ENCODE data around the gene TC2N.
"Not testable (repeated sequence)": the region's sequence is repeated elsewhere in the genome, so short reads cannot be mapped to it uniquely, and the experiment has no call there.

Gene TC2N

GRCh38 chr14:91869556-91869955, 2.2 kb upstream of the TC2N start:
- FAIRE-seq (no peak), DNase-seq (ENCODE audit: insufficient read length, low spot score) (no peak)
- TF ChIP-seq POLR2A (IDR thresholded peaks at IDR 0.05; ENCODE audit: low read depth, low read length): no peak

GRCh38 chr14:91866511-91867295, 633 bp downstream of the TC2N start:
- no peak for DNase-seq (ENCODE audit: insufficient read length, low spot score)
- no peak for FAIRE-seq
- TF ChIP-seq POLR2A (IDR thresholded peaks at IDR 0.05; ENCODE audit: low read depth, low read length): no peak

- DNase-seq (ENCODE audit: insufficient read length, low spot score) (no peak), FAIRE-seq (no peak)
- TF ChIP-seq POLR2A (IDR thresholded peaks at IDR 0.05; ENCODE audit: low read depth, low read length): no peak
These were observed 1.3 kb downstream of the TC2N start for GRCh38 chr14:91866061-91866460.

GRCh38 chr14:91862417-91862816, 4.9 kb downstream of the TC2N start:
- TF ChIP-seq POLR2A (IDR thresholded peaks at IDR 0.05; ENCODE audit: low read depth, low read length): no peak
- no peak for DNase-seq (ENCODE audit: insufficient read length, low spot score)
- no peak for FAIRE-seq

GRCh38 chr14:91861091-91861490, 6.2 kb downstream of the TC2N start:
- DNase-seq (ENCODE audit: insufficient read length, low spot score) (no peak), FAIRE-seq (no peak)
- no peak for TF ChIP-seq POLR2A (IDR thresholded peaks at IDR 0.05; ENCODE audit: low read depth, low read length)

- FAIRE-seq (no peak), DNase-seq (ENCODE audit: insufficient read length, low spot score) (no peak)
- TF ChIP-seq POLR2A (IDR thresholded peaks at IDR 0.05; ENCODE audit: low read depth, low read length): no peak
These were observed 7.1 kb downstream of the TC2N start for GRCh38 chr14:91860238-91860637.

- TF ChIP-seq POLR2A (IDR thresholded peaks at IDR 0.05; ENCODE audit: low read depth, low read length): no peak
- DNase-seq (ENCODE audit: insufficient read length, low spot score) (no peak), FAIRE-seq (no peak)
These were observed 8.6 kb downstream of the TC2N start for GRCh38 chr14:91858536-91859275.

GRCh38 chr14:91857614-91858013, 9.7 kb downstream of the TC2N start:
- TF ChIP-seq POLR2A (IDR thresholded peaks at IDR 0.05; ENCODE audit: low read depth, low read length): no peak
- DNase-seq (ENCODE audit: insufficient read length, low spot score): no peak
- no peak for FAIRE-seq

GRCh38 chr14:91854327-91854934, 12.9 kb downstream of the TC2N start:
- no peak for DNase-seq (ENCODE audit: insufficient read length, low spot score)
- TF ChIP-seq POLR2A (IDR thresholded peaks at IDR 0.05; ENCODE audit: low read depth, low read length): no peak
- FAIRE-seq: no peak

- DNase-seq (ENCODE audit: insufficient read length, low spot score) (no peak), FAIRE-seq (no peak)
- no peak for TF ChIP-seq POLR2A (IDR thresholded peaks at IDR 0.05; ENCODE audit: low read depth, low read length)
These were observed 15.8 kb downstream of the TC2N start for GRCh38 chr14:91851563-91851962.

- FAIRE-seq (no peak), DNase-seq (ENCODE audit: insufficient read length, low spot score) (no peak)
- no peak for TF ChIP-seq POLR2A (IDR thresholded peaks at IDR 0.05; ENCODE audit: low read depth, low read length)
These were observed 18.8 kb downstream of the TC2N start for GRCh38 chr14:91848504-91849001.

GRCh38 chr14:91847693-91848092, 19.6 kb downstream of the TC2N start:
- FAIRE-seq (no peak), DNase-seq (ENCODE audit: insufficient read length, low spot score) (no peak)
- TF ChIP-seq POLR2A (IDR thresholded peaks at IDR 0.05; ENCODE audit: low read depth, low read length): no peak

- FAIRE-seq (no peak), DNase-seq (ENCODE audit: insufficient read length, low spot score) (no peak)
- no peak for TF ChIP-seq POLR2A (IDR thresholded peaks at IDR 0.05; ENCODE audit: low read depth, low read length)
These were observed 21.7 kb downstream of the TC2N start for GRCh38 chr14:91845652-91846051.

GRCh38 chr14:91845056-91845455, 22.3 kb downstream of the TC2N start:
- FAIRE-seq; DNase-seq (ENCODE audit: insufficient read length, low spot score): not testable (repeated sequence)

Measured in H54 (cell line).